Keratinocyte (primary cell): ENCODE data around the gene SETX. TPM values are rescaled to one million over a fixed set of nuclear protein-coding genes. Genes with fewer than 3 reads are reported as not detected.

Source experiments
- DNase-seq: peaks from one replicate; pipeline ENCODE4 v3.0.0-alpha.2; 2011; ENCODE audit warnings: low read depth, missing footprints, low spot score
- FAIRE-seq: peaks from 2 replicates; lab custom pipeline; 2011; peaks lifted over from hg19 to GRCh38; lab: Jason Lieb, UNC
- H2AFZ ChIP-seq: 2 replicates; pipeline ENCODE4 v1.6.0; 2012; ENCODE audit warnings: low read length, control low read depth, inconsistent platforms; ENCODE audit not compliant: control insufficient read depth
- H3K27ac ChIP-seq: 2 replicates; pipeline ENCODE4 v1.5.1; 2011; ENCODE audit warnings: low read length; ENCODE audit not compliant: control insufficient read depth, insufficient read depth
- H3K27me3 ChIP-seq: 3 replicates; pipeline ENCODE4 v1.6.0; 2011; ENCODE audit warnings: low read length; ENCODE audit not compliant: control insufficient read depth, insufficient read depth; ENCODE audit errors: extremely low read depth
- H3K36me3 ChIP-seq, 2 experiments: 2 replicates in 1 of 2; 3 replicates in 1 of 2; pipeline ENCODE4 v1.5.1; 2011; ENCODE audit warnings: low read length in 2 of 2, mild to moderate bottlenecking in 1 of 2; ENCODE audit not compliant: control insufficient read depth in 2 of 2, insufficient read depth in 2 of 2; ENCODE audit errors: extremely low read depth in 1 of 2
- H3K4me1 ChIP-seq: 3 replicates; pipeline ENCODE4 v1.5.1; 2011; ENCODE audit warnings: low read length; ENCODE audit not compliant: control insufficient read depth, insufficient read depth; ENCODE audit errors: extremely low read depth
- H3K4me2 ChIP-seq: 3 replicates; pipeline ENCODE4 v1.6.0; 2011; ENCODE audit warnings: low read depth, low read length; ENCODE audit not compliant: control insufficient read depth, insufficient read depth; ENCODE audit errors: extremely low read depth
- H3K4me3 ChIP-seq, 3 experiments: fragments of 200-600 bp in 1 of 3; sonication (generic) in 1 of 3; 2 replicates in 2 of 3; 3 replicates in 1 of 3; pipeline ENCODE4 v1.5.1; 2011 to 2016; ENCODE audit warnings: low read length in 3 of 3, mild to moderate bottlenecking in 3 of 3, control low read depth in 2 of 3, inconsistent platforms in 1 of 3, low read depth in 1 of 3, mixed read lengths in 1 of 3, mixed run types in 1 of 3, moderate library complexity in 1 of 3; ENCODE audit not compliant: control insufficient read depth in 2 of 3, insufficient read depth in 2 of 3; ENCODE audit errors: extremely low read depth in 1 of 3
- H3K79me2 ChIP-seq: 2 replicates; pipeline ENCODE4 v1.6.0; 2012; ENCODE audit warnings: low read length; ENCODE audit not compliant: control insufficient read depth, insufficient read depth
- H3K9ac ChIP-seq: 3 replicates; pipeline ENCODE4 v1.6.0; 2011; ENCODE audit warnings: low read length; ENCODE audit not compliant: control insufficient read depth, insufficient read depth; ENCODE audit errors: extremely low read depth
- H3K9me1 ChIP-seq: 3 replicates; pipeline ENCODE4 v1.6.0; 2011; ENCODE audit warnings: low read length; ENCODE audit not compliant: control insufficient read depth, insufficient read depth; ENCODE audit errors: extremely low read depth
- H3K9me3 ChIP-seq: 2 replicates; pipeline ENCODE4 v1.5.1; 2012; ENCODE audit warnings: low read depth, low read length; ENCODE audit not compliant: control insufficient read depth
- H4K20me1 ChIP-seq: 3 replicates; pipeline ENCODE4 v1.6.0; 2011; ENCODE audit warnings: low read length; ENCODE audit not compliant: control insufficient read depth, insufficient read depth; ENCODE audit errors: extremely low read depth
- CTCF ChIP-seq, 3 experiments: IDR thresholded peaks in 1 of 3; conservative IDR thresholded peaks in 1 of 3; optimal IDR thresholded peaks in 1 of 3; 2 replicates in 2 of 3; 3 replicates in 1 of 3; pipeline versions ENCODE3 to v1.5.1; 2011; ENCODE audit warnings: low read length in 3 of 3, mild to moderate bottlenecking in 3 of 3, moderate library complexity in 2 of 3, control low read depth in 1 of 3, inconsistent platforms in 1 of 3; ENCODE audit not compliant: insufficient read depth in 2 of 3; ENCODE audit errors: extremely low read depth in 1 of 3
- EZH2 ChIP-seq: IDR thresholded peaks from one replicate; pipeline ENCODE4 v1.6.1; 2012; ENCODE audit warnings: inconsistent platforms, mild to moderate bottlenecking, low read length, moderate library complexity
- dilution Hi-C: fragments of 300-500 bp; cut with MboI; formaldehyde crosslinking; loops from one replicate; pipeline ENCODE4 v1.7.0; 2020; ENCODE audit warnings: low sequenced_read_pairs; ENCODE audit not compliant: extremely low pct_ligation_motif_present
- polyA plus RNA-seq, 5 experiments: library from polyadenylated mRNA; depleted of rRNA in 3 of 5; stranded (reverse) in 3 of 5; stranded (forward) in 1 of 5; unstranded in 1 of 5; fragments of >200 nt; gene quantifications; 1 replicate in 1 of 5; 2 replicates in 3 of 5; 3 replicates in 1 of 5; pipeline versions ENCODE4 v1.2.1 to v1.2.3, GENCODE V29; 2011 to 2012; ENCODE audit warnings: missing spikeins in 2 of 5, low read depth in 1 of 5, low replicate concordance in 1 of 5

Gene SETX
- polyA plus RNA-seq, 1 donor (not counting 4 experiments of a cell fraction or from before 2014, with no cell fraction given): 23.8 TPM

GRCh38 chr9:132328580-132328979, 26.2 kb downstream of the SETX start:
- Histone ChIP-seq H3K4me2 (no peak overlapping the region), H3K27me3 (no peaks in the 10 kb centered on the region), H3K9ac (no peak overlapping the region), H3K9me1 (peaks cover 2% of the 10 kb centered on the region), H3K27ac (no peak overlapping the region), H3K4me3 (no peak overlapping the region), H4K20me1 (peaks cover 5% of the 10 kb centered on the region), H3K79me2 (peaks cover 4% of the 10 kb centered on the region), H3K4me1 (no peaks in the 10 kb centered on the region), H3K9me3 (no peaks in the 10 kb centered on the region), H3K36me3 (peaks cover 5 to 59% of the 10 kb centered on the region in 2 experiments), H2AFZ (no peak overlapping the region)
- no peak for FAIRE-seq
- dilution Hi-C loops: no loop called here
- TF ChIP-seq CTCF (optimal IDR thresholded peaks at IDR 0.05 in 1 of 3, IDR thresholded peaks at IDR 0.05 in 1 of 3, conservative IDR thresholded peaks at IDR 0.05 in 1 of 3; ENCODE audit: extremely low read depth in 1 of 3, insufficient read depth in 2 of 3, low read length in 3 of 3) (no peak), EZH2 (no peak)
- DNase-seq: no peak

DNA sequence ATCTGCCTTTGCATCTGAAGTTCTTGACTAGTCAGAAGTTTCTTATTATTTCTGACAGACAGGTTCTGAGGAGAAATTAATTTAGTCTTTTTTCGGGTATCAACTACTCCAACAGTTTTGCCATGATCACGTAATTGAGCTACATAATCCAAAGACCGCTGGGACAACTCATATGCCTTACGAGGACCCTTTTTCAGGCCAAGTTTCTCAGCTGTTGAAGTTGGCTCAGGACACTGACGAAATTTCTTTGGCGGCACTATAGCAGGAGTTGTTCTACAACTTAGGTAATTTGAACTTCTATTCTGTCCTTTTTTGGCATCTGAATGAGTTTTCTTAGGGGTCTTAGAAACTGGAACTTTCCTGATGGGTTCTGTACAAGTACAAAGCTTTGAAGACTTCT, 27.2 kb downstream of the SETX start:
- Histone ChIP-seq H3K4me3 (no peak overlapping the region), H3K9me1 (peaks cover 2% of the 10 kb centered on the region), H3K79me2 (peaks cover 7% of the 10 kb centered on the region), H3K36me3 (peaks cover 7 to 62% of the 10 kb centered on the region in 2 experiments), H3K27ac (no peak overlapping the region), H3K9ac (no peak overlapping the region), H3K27me3 (no peaks in the 10 kb centered on the region), H4K20me1 (peaks cover 5% of the 10 kb centered on the region), H3K9me3 (no peaks in the 10 kb centered on the region), H3K4me1 (no peaks in the 10 kb centered on the region), H2AFZ (no peak overlapping the region), H3K4me2 (no peak overlapping the region)
- DNase-seq: no peak
- FAIRE-seq: no peak
- TF ChIP-seq CTCF (optimal IDR thresholded peaks at IDR 0.05 in 1 of 3, IDR thresholded peaks at IDR 0.05 in 1 of 3, conservative IDR thresholded peaks at IDR 0.05 in 1 of 3; ENCODE audit: extremely low read depth in 1 of 3, insufficient read depth in 2 of 3, low read length in 3 of 3) (no peak), EZH2 (no peak)
- dilution Hi-C loops: no loop called here
